ENCODE data around the gene HS3ST2.
"Not testable (repeated sequence)": the region's sequence is repeated elsewhere in the genome, so short reads cannot be mapped to it uniquely, and the experiment has no call there.

Gene HS3ST2

DNA sequence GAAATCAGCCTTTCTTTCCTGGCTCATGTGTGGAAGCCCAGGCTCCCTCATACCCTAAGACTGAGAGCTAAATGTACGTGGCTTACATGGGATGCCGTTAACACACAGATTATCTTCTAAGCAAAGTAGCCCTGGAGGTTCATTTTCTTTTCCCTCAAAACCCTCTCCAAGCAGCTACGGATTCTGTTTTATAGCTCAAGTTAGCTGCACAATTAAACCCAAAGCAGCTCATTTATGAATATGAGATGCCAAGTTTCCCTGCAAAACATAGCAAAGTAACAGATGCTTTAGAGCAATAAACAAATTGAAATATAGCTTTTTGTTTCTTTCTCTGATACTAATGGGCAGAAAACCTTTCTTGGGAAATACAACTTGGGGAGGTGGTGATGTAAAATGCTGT, 72.0 kb downstream of the HS3ST2 start:
- no peak for DNase-seq

DNA sequence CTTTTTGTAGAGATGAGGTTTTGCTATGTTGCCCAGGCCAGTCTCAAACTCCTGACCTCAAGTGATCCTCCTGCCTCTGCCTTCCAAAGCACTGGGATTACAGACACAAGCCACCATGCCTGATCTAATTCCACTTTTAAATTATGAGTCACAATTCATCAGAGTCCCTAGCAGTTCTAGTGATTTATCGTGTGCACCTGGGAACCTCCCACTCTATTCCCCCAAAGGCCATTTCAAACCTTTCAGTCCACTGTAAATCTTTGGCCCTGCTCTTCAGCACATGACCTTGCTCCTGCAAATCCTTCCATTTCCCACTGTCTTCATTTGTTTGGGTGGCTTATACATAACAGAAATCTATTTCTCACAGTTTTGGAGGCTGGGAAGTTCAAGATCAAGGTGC, 73.0 kb downstream of the HS3ST2 start:
- DNase-seq = no peak

DNA sequence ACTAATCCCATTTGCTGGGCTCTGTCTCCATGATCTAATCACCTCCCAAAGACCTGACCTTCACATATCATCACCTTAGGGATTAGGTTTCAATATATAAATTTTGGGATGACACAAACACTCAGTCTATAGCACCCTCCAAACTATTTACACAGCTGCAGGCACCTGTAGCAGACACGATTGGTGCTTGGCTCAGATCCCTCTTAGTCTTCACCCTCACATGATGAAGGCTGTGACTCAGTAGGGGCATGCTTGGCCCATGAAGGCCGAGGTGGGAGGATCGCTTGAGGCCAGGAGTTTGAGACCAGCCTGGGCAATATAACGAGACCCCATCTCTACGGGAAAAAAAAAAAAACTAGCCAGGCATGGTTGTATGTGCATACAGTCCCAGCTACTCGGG, 73.5 kb downstream of the HS3ST2 start:
- no peak for DNase-seq

DNA sequence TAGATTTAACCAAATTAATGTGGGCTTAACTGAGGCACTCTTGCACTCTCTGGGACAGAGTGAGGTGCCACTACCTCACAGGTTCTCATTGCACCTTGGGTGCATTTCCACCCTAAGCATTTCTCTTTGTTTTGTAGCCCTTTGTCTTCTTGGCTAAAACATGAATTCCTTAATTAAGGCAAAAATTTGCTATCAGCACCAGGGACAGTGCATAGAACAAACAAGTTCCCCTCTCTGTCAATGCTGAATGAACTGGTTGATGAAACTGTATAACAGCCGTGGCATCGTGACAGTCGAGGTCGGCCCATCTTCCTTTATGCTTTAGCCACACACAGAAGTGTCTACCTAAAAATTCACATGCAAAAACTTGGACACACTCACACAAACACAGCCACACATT, 74.8 kb downstream of the HS3ST2 start:
- no peak for DNase-seq

DNA sequence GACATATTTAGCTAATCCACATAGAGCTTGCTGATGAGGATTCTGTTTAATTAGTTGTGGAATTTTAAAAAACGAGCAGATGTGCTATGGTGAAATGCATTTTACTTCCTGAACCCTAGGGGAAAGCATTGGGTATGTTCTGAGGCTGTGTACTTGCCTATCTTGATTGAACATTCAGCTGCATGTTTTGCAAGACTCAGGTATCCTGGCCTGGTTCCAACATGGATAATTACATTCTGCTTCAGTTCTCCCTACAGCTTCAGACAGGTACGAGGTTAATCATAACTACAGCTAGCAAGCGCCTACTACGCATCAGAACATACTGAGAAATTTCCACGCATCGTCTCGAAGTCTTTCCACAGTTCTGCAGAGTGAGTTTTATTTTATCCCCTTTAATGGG, 77.0 kb downstream of the HS3ST2 start:
- DNase-seq = no peak

DNA sequence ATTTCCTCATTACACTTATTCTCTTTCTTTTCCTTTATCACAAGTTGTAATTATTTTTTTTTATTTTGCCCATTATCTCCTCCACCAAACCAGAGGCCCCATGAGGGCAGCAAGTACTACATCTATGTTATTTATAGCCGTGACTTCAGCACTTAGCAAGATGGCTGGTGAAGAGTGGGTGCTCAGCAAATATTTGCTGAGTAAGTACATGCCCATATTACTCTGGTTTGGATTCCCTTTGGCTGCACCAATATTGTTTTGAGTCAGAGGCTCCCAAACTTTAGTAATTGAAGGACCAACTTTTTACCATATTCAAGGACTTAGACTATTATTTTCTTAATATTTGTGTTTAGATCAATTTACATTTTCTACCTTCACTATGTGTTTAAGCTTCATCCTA, 83.2 kb downstream of the HS3ST2 start:
- DNase-seq = no peak

DNA sequence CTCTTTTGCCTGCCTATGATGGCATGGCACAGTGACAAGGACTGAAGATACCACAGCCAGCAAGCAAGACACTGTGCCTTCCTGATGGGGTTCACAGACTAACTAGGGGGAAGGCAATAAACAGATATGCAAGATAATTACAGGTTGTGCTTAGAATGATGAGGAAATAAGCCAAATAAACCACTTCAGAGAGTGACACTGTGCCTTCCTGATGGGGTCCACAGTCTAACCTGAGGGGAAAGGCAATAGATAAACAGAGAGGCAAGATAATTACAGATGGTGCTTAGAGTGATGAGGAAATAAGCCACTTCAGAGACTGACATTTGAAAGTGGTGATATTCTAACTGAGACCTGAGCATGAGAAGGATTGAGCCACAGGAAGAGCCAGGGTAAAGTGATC, 84.2 kb downstream of the HS3ST2 start:
- no peak for DNase-seq

DNA sequence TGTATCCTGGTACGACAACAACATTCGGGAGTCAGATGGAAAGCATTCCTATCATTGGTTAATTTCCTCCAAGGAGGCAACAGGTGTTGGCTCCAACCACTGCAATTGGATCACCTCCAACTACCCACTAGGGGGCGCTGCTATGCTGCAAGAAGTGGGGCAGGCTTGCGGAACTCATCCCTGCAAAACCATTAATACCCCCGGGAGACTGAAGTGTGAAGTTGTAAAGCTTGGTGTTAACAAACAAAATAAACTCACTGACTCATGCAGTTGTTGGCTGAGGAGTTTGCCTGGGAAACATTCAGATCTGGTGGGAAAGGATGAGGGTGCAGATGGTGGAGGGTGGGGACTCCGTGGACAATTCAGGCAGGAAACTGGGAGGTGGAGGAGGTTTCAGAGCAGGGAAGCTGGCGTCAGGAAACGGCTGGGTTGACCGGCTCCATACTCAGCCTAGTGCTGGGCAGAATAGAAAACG, 84.9 kb downstream of the HS3ST2 start:
- DNase-seq = peak; percentile 31

DNA sequence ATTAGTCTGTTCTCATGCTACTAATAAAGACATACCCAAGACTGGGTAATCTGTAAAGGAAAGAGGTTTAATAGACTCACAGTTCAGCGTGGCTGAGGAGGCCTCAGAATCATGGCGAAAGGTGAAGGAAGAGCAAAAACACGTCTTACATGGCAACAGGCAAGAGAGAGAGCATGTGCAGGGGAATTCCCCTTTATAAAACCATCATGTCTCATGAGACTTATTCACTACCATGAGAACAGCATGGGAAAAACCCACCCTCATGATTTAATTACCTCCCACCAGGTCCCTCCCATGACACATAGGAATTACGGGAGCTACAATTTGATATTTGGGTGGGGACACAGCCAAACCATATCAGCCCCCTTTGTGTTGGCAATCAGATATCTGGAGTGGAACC, 85.6 kb downstream of the HS3ST2 start:
- not testable (repeated sequence) for DNase-seq

DNA sequence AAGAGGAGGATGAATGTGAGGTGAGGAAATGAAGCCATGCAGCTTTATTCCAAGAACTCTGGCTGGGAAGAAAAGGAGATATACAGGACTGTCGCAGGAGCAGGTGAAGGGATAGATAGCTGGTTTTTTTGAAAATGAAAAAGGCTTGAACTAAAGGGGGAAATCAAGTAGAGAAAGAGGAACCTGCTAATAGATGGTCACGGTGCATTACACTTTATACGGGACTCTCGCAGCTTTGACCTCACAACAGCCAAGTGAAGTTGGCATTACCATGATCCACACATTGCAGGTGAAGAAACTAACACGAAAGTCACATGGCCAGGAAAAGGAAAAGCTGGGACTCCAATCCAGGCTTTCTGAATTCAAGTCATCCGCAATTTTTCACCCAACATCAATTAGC, 86.9 kb downstream of the HS3ST2 start:
- no peak for DNase-seq

DNA sequence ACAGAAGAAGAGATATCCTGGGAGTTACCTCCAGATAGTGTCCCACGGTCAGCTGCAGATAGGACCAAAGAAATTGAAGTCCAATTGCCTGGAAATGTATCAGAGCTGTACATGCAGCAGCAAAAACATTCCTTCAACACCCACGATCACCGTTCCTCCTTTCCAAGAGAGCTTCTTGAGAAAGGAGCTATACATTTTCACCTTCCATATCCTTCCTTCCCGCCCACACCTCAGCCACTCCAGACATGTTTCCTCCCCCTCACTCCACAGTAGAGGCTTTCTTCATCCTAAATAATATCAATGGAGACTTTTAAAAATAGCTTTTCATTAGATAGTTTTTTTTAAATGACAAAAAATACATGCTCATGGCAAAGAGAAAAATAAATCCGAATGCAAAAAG, 87.6 kb downstream of the HS3ST2 start:
- no peak for DNase-seq

DNA sequence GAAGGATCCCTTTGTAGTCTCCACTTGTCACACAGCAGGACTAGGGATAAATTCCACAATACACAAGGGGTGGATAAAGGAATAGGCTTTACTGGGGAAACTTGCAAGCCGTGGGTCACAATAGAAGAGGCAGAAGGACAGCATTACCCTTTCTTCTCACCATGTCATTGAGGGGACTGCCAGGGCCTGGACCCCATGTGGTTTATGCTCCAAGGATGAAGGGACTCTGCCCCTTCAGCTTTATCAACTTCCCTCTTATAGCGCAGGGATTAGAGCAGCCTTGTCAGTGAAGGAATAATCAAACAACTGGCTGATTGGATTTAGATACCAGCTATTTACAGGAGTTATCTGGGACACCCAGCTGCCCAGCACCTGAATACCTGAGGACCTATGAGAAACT, 89.8 kb downstream of the HS3ST2 start:
- no peak for DNase-seq

DNA sequence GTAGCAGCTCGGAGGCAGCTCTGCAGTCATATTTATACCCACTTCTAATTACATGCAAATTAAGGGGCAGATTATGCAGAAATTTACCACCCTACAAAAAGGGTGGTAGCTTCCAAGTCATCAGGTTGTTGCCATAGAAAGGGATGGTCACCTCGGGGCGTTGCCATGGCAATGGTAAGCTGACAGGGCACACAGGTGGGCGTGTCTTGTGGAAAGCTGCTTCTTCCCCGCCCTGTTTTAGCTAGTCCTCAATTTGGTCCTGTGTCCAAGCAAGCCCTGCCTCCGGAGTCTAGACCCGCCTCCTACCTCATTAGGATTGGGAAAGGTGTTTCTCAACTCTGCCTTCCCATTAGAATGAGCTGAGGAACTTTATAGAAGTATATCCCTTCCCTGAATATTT, 98.7 kb downstream of the HS3ST2 start:
- no peak for DNase-seq

DNA sequence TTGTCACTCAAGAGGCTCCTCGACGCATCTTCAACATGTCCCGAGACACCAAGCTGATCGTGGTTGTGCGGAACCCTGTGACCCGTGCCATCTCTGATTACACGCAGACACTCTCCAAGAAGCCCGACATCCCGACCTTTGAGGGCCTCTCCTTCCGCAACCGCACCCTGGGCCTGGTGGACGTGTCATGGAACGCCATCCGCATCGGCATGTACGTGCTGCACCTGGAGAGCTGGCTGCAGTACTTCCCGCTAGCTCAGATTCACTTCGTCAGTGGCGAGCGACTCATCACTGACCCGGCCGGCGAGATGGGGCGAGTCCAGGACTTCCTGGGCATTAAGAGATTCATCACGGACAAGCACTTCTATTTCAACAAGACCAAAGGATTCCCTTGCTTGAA, 101.0 kb downstream of the HS3ST2 start:
- DNase-seq = no peak

DNA sequence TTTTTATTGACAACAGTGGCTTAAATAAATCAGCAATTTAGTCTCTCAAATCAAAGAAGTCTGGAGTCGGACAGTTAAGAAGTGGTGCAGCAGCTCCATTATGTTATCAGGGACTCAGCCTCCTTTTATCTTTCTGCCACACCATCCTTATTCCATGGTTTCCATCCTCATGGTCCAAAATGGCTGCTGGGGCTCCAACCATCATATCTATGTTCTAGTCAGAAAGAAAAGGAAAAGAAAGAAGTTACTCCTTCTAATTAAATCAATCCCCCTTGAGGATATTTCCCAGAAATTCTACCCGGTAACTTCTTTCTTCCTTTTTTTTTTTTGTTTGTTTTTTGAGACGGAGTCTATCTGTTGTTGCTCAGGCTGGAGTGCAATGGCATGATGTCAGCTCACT, 109.5 kb downstream of the HS3ST2 start:
- no peak for DNase-seq

DNA sequence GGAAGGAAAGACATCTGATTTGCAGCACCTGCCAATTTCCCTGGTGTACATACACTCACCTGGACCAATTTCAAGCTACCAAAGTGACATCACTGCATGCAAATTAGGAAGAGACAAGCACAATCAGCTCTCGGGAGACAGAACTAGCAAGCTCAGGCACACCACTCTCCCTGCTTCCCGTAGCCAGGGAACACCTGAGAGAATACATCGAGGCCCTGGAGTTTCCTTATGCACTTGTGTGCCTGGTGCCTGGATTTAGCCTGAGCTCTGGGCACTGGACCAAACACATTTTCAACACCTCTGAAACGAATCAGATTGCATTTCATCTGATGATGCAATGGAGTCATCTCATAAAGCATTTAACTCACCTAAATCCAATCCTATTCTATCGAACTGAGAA, 110.5 kb downstream of the HS3ST2 start:
- no peak for DNase-seq

DNA sequence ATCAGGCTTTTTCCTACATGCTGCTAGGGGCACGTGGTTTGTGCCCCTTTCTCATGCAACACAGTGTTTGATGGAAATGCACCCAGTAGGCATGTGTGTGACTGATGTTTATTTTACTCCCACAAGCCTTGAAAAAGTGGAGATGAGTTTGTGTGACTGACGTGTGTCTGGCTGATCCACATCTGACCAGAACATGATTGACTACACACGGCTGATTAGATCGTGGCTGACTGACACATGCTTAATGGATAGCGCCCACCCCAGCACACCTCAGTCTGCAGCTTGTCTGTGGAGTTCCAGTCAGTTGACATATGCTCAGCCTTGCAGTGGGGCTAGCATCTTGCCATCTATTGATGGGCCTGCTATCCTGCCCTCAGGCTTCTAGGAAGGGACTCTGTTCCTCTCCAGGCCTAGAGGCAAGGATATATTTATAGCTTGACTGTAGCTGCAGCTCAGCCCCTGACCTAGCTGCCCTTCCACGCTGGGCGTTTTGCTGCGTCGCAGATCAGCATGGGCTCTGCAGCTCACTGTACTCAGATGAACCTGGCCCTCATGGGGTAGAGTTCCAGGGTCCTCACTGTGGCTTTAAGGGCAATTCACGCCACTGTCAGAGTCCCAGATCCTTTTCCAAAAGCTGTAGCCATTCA, 112.3 kb downstream of the HS3ST2 start:
- DNase-seq = no peak

DNA sequence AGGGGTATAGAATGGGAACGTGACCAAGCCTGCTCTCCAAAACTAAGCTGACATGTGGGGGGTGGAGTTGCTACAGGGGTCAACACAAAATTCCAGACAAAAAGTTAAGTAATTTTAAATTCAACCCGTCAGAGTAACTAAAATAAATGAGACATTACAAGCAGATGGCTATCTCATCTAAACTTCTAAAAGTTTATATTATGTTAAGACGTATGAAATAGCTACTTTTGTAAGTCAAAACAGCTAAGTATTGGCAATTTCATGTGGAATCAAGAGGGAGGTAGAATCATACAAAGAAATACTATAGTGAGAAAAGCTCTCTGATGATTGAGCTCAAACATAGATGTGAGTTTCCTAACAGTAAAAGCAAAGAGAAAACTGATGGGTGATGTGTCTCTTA, 113.3 kb downstream of the HS3ST2 start:
- DNase-seq = no peak

DNA sequence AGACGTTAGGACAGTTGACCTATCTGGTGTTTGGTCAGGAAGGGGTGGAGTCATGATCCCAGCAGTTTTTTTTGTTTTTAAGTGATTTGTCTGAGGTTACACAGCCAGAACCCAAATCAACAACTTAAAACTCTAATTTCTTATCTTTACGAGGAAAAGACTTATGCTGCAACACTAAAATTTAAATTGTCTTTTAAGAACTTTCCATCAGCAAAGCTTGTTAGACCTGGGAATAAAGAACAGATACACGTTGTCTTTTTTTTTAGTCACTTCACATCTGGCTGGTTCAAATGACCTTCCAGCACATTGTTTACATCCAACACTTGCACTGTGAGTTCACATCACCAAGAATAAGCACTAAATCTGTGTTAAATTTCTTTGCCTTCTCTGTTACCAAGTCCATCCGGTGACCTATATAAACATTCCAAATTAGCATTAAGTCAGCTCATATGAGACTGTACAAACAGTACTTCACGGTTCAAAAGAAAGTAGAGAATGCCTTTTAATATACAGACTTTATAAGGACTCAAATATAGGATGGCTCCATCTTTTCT, 115.0 kb downstream of the HS3ST2 start:
- no peak for DNase-seq

DNA sequence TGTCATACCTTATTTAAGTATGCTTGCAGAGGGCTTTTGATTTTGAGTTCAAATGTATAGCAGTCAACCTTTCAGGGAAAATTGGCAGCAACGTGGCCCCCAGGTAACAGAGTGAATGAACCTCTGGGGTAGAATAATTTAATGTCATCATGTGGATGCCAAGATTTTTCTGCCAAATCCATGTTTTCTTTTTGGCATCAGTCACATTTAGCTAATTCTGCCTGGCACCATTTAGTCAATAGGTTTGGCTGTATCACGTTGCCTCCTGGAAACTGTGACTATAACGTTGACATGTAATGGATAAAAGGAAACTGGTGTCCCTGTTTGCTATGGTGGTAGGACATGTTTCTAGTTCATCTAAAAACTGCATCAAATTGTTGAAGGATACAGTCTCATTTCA, 115.5 kb downstream of the HS3ST2 start:
- no peak for DNase-seq

DNA sequence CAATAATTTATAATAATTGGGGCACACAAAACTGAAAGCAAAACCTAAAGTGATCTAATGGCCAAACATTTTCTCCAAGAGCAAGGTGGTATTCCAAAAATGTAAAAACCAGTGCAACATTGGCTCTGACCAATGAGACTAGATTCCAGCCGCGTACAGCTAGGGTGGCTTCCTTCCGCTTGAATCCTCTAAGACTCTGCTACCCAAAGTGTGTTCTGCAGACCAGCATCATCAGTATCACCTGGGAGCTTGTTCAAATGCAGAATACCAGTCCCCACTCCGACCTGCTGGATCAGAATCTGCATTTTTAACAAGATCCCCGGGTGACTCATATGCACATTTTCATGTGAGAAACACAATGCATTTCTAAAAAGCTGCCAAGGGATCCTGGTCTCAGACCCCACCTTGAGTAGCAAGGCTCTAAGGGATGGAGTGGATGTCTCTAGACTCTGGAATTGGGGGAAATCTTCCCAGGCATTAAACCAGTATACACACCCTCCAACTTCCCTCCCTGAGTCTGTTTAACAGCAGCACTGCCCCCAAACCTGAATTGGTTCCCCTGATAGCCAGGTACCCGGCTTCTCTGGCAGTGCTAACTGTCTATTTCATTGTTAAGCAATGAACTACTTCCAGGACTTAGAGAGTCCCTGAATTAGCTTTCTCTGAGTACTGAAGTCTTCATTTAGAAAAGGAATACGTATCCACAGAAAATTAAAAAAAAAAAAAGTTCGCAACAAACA, 118.2 kb downstream of the HS3ST2 start:
- DNase-seq = no peak

DNA sequence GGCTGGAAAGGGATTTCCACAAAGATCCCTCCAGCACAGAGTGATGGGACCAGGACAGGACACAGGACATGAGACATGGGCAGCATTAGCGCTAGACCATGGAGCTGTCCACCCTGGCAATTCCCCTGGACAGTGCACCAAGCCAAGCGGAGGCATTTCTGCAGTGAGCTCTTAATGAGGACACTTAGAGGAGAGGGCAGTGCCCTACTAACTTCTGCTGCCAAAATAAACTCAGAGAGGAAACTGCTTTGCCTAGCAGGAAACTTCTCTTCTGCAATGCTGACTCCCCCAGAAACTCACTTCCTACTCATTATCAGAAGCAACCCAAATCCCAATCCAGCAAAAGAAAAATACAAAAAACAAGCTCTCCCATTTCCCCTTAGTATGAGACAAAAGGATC, 119.2 kb downstream of the HS3ST2 start:
- DNase-seq = no peak

DNA sequence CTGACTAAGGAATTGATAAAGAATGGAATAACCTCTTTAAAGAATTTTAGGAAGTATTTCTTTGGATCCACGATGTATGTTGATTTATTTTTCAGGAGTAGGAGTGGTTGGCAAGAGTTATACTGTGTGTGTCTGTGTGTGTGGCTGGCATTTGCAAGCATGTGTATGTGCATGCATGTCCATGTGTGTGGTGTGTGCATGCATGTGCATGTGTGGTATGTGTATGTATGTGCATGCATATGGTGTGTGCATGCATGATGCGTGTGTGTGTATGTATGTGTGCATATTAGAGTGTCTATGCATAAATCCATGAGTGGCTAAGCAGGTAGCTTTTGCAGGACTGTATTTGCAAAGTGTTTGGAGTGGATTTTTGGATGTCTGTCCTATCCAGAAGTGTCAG, 120.8 kb downstream of the HS3ST2 start:
- no peak for DNase-seq

DNA sequence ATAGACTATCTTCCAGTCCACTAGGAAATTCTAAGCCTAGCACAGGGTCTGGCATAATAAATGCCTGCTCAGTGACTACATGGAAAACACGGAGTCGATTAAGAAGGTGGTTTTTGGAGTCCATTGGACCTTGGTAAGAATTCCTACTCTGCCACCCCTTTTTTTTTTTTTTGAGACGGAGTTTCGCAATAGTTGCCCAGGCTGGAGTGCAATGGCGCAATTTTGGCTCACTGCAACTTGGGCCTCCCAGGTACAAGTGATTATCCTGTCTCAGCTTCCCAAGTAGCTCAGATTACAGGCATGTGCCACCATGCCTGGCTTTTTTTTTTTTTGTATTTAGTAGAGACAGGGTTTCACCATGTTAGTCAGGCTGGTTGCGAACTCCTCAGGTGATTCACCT, 123.2 kb downstream of the HS3ST2 start:
- no peak for DNase-seq

DNA sequence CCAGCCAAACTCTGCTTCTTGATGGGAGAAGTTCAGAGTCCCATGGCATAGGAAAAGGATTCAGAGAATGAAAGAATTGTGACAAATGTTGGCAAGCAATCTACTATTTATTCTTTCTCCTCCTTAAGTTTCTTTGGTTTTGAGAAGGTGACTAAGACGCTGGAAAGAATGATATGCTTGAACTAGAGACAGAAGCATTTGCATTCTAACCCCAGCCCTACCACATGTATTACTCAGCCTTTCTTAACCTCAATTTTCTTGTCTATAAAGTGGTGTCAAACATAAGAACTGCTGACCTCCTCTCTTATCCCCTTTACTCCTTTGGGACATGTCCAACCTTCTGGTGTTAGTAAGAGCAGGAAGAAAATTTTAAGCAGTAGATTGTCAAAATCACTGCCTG, 124.7 kb downstream of the HS3ST2 start:
- DNase-seq = no peak
